Uterus (tissue), 2 donors: ENCODE results near the gene SLC66A3.

Source experiments
- POLR2A ChIP-seq, 2 donors: fragments of 450-650 bp; IDR thresholded peaks; one replicate each; pipeline ENCODE4 v1.6.1; 2016; ENCODE audit warnings: antibody characterized with exemption in 2 of 2, mild to moderate bottlenecking in 1 of 2, moderate library complexity in 1 of 2
- TF ChIP-seq, protein P1 (sequence below), 4 experiments: fragments of 200-600 bp in 2 of 4; fragments of 450-650 bp in 2 of 4; sonication (generic) in 2 of 4; IDR thresholded peaks; one replicate each; pipeline ENCODE4 v1.5.1; 2016 to 2019; ENCODE audit warnings: antibody characterized with exemption in 4 of 4, mild to moderate bottlenecking in 2 of 4, moderate library complexity in 1 of 4

DNA sequence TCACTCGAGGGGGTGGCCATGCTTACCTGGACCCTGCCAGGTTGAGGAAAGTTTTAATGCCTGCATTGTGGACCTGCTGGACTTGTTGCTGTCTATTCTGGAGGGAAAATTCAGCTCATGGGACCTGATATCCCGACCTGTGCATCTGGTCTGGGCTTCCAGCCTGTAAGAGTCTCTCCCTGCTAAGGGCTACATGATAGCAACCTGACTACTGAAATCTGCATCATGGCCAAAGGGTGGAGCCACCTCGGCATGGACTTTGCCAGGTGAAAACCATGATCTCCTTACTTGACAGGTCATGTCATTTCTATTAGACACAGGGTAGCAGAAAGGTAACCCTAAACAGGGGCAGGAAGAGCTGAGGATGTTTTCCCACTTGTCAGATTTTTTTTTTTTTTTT lies 12.9 kb upstream of the SLC66A3 start:
- TF ChIP-seq, protein P1, sequence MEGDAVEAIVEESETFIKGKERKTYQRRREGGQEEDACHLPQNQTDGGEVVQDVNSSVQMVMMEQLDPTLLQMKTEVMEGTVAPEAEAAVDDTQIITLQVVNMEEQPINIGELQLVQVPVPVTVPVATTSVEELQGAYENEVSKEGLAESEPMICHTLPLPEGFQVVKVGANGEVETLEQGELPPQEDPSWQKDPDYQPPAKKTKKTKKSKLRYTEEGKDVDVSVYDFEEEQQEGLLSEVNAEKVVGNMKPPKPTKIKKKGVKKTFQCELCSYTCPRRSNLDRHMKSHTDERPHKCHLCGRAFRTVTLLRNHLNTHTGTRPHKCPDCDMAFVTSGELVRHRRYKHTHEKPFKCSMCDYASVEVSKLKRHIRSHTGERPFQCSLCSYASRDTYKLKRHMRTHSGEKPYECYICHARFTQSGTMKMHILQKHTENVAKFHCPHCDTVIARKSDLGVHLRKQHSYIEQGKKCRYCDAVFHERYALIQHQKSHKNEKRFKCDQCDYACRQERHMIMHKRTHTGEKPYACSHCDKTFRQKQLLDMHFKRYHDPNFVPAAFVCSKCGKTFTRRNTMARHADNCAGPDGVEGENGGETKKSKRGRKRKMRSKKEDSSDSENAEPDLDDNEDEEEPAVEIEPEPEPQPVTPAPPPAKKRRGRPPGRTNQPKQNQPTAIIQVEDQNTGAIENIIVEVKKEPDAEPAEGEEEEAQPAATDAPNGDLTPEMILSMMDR (IDR thresholded peaks at IDR 0.05) = no peak
- no peak for TF ChIP-seq POLR2A (IDR thresholded peaks at IDR 0.05)
